SU-DHL-6 (cell line): ENCODE results near the gene KCTD10.

ENCODE experiments used
- EZH2phosphoT487 ChIP-seq: fragments of 200-600 bp; sonication (generic), shearing (Covaris generic); conservative IDR thresholded peaks from 2 replicates; pipeline ENCODE4 v1.6.1; 2018; ENCODE audit warnings: mild to moderate bottlenecking, antibody characterized with exemption, low read length, moderate library complexity, mixed read lengths
- TF ChIP-seq, protein P1 (sequence below): fragments of 200-600 bp; sonication (generic); IDR thresholded peaks from one replicate; pipeline ENCODE4 v1.5.1; 2017; ENCODE audit warnings: antibody characterized with exemption, mild to moderate bottlenecking, low read length, moderate library complexity; ENCODE audit not compliant: insufficient read depth, poor library complexity, severe bottlenecking

DNA sequence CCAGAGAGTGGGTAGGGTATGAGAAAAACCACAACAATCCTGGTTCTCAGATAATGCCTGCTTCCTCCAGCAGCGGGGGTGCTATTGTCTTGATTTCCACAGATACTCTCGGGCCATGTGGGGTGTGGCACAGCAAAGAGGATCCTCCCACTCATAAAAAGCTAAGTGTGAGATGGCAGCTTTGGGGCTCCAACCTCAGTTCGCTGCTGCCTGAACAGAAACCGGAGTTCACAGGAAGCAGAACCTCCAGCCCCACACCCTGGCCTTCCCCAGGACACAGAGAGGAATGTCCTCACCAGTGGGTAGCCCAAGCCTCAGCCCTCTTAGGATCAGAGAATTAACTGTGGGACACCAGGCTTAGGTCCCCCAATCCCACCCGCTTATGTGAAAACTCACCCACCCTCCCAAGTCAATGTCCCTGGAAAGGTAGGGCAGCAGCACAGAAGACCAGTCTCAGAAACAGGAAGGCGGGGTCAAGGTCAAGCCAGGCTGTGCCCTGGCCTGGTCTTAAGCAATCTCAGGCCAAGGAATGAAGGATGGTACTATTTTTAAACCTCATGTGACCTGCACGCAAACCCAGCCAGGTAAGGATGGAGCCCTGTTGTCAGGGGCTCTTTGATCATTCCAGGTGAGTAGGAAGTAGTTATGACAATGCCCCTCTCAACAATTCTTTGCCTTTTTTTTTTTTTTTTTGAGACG, 9.0 kb downstream of the KCTD10 start:
- TF ChIP-seq, protein P1, sequence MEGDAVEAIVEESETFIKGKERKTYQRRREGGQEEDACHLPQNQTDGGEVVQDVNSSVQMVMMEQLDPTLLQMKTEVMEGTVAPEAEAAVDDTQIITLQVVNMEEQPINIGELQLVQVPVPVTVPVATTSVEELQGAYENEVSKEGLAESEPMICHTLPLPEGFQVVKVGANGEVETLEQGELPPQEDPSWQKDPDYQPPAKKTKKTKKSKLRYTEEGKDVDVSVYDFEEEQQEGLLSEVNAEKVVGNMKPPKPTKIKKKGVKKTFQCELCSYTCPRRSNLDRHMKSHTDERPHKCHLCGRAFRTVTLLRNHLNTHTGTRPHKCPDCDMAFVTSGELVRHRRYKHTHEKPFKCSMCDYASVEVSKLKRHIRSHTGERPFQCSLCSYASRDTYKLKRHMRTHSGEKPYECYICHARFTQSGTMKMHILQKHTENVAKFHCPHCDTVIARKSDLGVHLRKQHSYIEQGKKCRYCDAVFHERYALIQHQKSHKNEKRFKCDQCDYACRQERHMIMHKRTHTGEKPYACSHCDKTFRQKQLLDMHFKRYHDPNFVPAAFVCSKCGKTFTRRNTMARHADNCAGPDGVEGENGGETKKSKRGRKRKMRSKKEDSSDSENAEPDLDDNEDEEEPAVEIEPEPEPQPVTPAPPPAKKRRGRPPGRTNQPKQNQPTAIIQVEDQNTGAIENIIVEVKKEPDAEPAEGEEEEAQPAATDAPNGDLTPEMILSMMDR: no peak
- TF ChIP-seq EZH2phosphoT487: no peak
